Measurements from ENCODE around the gene GPC4.

GPC4 gene

GRCh38 chrX:133384454-133384853 lies 30.8 kb downstream of the GPC4 start:
- Mint-ChIP-seq H3K27ac (peak overlapping the region; percentile 33), H3K36me3 (ENCODE audit: low read depth) (peaks cover 4% of the 10 kb centered on the region), H3K9me3 (no peaks in the 10 kb centered on the region), H3K4me1 (peaks cover 44% of the 10 kb centered on the region), H3K27me3 (ENCODE audit: low read depth, poor library complexity) (no peaks in the 10 kb centered on the region), H3K4me3 (no peak overlapping the region)
- DNase-seq: no peak
- no peak for TF ChIP-seq CTCF (IDR thresholded peaks at IDR 0.05)

- H3K9me3 Mint-ChIP-seq: no peaks in the 10 kb centered on the region
- no peak overlapping the region for H3K27ac Mint-ChIP-seq
- TF ChIP-seq CTCF (IDR thresholded peaks at IDR 0.05): no peak
- H3K4me3 Mint-ChIP-seq: no peak overlapping the region
- no peaks in the 10 kb centered on the region for H3K27me3 Mint-ChIP-seq (ENCODE audit: low read depth, poor library complexity)
- peaks cover 4% of the 10 kb centered on the region for H3K36me3 Mint-ChIP-seq (ENCODE audit: low read depth)
- H3K4me1 Mint-ChIP-seq: peaks cover 44% of the 10 kb centered on the region
- DNase-seq: no peak
Observed at GRCh38 chrX:133380711-133381619, 34.3 kb downstream of the GPC4 start.

GRCh38 chrX:133376422-133376821 lies 38.9 kb downstream of the GPC4 start:
- Mint-ChIP-seq H3K9me3 (no peaks in the 10 kb centered on the region), H3K36me3 (ENCODE audit: low read depth) (no peaks in the 10 kb centered on the region), H3K27ac (peak overlapping the region; percentile 78), H3K27me3 (ENCODE audit: low read depth, poor library complexity) (no peaks in the 10 kb centered on the region), H3K4me3 (no peak overlapping the region), H3K4me1 (peaks cover 44% of the 10 kb centered on the region)
- no peak for TF ChIP-seq CTCF (IDR thresholded peaks at IDR 0.05)
- no peak for DNase-seq

- Mint-ChIP-seq H3K36me3 (ENCODE audit: low read depth) (no peaks in the 10 kb centered on the region), H3K4me1 (peaks cover 50% of the 10 kb centered on the region), H3K27ac (peak overlapping the region; percentile 78), H3K9me3 (no peaks in the 10 kb centered on the region), H3K4me3 (no peak overlapping the region), H3K27me3 (ENCODE audit: low read depth, poor library complexity) (no peaks in the 10 kb centered on the region)
- DNase-seq: no peak
- no peak for TF ChIP-seq CTCF (IDR thresholded peaks at IDR 0.05)
Observed at GRCh38 chrX:133375615-133376340, 39.5 kb downstream of the GPC4 start.

GRCh38 chrX:133374874-133375387 lies 40.4 kb downstream of the GPC4 start:
- H3K9me3 Mint-ChIP-seq: no peaks in the 10 kb centered on the region
- TF ChIP-seq CTCF (IDR thresholded peaks at IDR 0.05): no peak
- H3K27ac Mint-ChIP-seq: no peak overlapping the region
- no peak for DNase-seq
- no peaks in the 10 kb centered on the region for H3K27me3 Mint-ChIP-seq (ENCODE audit: low read depth, poor library complexity)
- H3K36me3 Mint-ChIP-seq (ENCODE audit: low read depth): no peaks in the 10 kb centered on the region
- no peak overlapping the region for H3K4me3 Mint-ChIP-seq
- peaks cover 59% of the 10 kb centered on the region for H3K4me1 Mint-ChIP-seq
